GM12872 (cell line): ENCODE data around the gene OSBPL10.

Experiments used
- TF ChIP-seq, protein P1 (sequence below): IDR thresholded peaks from 3 replicates; pipeline ENCODE4 v1.5.1; 2011; ENCODE audit warnings: low read depth, mild to moderate bottlenecking, low read length, moderate library complexity; ENCODE audit not compliant: insufficient read depth

OSBPL10 gene

DNA sequence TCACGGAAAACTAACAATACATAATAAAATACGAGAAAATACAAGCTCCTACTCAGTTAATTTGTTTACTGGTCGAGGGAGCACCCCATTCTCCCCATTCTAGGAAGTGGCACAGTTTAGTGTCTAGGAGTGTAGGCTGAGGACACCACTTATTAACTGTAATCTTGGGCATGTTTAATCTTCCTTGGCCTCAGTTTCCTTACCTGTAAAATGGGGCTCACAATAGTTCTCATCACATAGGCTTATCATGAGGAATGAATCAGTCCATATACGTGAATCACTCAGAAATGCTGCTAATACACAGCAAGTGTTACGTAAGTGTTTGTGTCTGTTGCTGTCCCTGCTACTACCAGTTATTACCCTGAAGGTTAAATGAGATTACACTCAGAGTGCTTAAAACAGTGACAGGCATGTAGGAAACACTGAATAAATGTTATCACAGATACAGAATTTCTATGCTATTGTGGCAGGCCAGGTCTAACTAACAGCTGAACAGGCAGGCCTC is 210.2 kb downstream of the OSBPL10 start:
- TF ChIP-seq, protein P1, sequence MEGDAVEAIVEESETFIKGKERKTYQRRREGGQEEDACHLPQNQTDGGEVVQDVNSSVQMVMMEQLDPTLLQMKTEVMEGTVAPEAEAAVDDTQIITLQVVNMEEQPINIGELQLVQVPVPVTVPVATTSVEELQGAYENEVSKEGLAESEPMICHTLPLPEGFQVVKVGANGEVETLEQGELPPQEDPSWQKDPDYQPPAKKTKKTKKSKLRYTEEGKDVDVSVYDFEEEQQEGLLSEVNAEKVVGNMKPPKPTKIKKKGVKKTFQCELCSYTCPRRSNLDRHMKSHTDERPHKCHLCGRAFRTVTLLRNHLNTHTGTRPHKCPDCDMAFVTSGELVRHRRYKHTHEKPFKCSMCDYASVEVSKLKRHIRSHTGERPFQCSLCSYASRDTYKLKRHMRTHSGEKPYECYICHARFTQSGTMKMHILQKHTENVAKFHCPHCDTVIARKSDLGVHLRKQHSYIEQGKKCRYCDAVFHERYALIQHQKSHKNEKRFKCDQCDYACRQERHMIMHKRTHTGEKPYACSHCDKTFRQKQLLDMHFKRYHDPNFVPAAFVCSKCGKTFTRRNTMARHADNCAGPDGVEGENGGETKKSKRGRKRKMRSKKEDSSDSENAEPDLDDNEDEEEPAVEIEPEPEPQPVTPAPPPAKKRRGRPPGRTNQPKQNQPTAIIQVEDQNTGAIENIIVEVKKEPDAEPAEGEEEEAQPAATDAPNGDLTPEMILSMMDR: no peak

DNA sequence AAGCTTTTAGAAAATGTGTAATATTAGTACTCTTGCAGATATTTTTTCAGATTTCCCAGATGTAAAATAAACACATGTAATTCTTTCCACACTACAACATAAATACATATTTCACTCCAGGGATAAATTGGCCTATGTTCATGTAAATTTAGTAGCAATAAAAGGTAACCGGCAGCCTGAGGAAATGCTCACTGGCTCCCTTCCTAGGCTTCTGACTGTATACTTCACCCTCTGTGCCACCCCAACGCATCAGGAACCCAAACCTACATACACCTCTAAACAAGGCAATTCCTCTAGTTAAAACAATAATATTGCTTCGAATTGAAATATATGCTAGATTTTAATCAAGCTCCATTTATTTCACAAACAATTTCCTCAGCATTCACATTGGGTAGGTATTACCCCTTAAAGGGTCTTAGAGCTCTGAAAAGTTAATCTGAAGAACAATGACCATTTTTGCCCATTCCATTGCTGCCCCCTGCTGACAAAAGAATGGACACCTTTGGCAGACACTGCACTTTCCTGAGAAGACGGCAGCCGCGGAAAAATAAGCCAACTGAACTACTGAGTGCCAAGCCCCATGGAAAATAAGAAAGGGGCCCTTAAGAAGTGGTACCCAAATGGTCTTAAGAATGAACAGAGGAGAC is 212.5 kb downstream of the OSBPL10 start:
- TF ChIP-seq, protein P1: peak; percentile 52

DNA sequence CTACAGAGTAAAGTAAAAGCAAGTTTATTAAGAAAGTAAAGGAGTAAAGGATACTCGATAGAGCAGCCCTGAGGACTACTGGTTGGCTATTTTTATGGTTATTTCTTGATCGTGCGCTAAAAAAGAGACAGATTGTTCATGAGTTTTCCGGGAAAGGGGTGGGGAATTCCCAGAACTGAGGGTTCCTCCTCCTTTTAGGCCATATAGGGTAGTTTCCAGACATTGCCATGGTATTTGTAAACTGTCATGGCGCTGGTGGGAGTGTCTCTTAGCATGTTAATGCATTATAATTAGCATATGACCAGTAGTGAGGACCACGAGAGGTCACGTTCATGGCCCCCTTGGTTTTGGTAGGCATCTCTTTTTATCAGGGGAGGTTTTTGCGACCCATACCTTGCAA is 213.1 kb downstream of the OSBPL10 start:
- TF ChIP-seq, protein P1: no peak

DNA sequence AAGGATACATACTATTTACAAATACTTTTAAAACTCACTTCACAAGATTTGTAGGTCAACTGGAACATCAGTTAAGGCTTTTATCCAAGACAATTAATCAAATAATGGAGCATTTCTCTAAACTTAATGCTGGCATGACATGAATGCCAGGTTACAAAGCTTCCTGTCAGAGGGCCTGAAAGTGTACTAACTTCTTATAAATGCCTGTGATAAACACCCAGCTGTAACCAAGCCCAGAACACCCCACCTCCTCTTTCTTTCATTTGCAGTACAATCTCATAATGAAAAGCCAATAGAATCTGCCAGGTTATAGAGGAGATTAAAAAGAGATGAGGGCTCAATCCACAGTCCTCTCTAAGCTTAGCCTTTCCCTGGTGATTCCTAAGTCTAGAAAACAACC is 214.4 kb downstream of the OSBPL10 start:
- TF ChIP-seq, protein P1: no peak

DNA sequence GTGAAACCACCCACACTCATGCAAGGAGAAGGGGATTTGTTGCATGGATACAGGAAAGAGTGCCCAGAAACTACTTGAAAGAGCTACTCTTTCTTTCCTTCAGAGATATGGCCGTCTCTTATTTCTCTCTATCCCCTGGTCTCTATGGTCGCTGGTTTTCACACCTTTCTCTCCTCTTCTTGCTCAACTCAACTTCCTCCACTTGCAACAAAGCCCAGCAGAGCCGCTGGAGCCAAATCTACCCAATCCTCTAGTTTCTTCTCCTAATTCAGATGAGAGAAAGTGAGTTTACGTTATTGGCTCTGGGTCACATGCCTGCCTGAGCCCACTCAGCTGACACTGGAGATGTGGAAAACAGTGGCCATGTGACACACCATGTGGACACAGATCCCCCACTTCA is 215.2 kb downstream of the OSBPL10 start:
- TF ChIP-seq, protein P1: no peak

DNA sequence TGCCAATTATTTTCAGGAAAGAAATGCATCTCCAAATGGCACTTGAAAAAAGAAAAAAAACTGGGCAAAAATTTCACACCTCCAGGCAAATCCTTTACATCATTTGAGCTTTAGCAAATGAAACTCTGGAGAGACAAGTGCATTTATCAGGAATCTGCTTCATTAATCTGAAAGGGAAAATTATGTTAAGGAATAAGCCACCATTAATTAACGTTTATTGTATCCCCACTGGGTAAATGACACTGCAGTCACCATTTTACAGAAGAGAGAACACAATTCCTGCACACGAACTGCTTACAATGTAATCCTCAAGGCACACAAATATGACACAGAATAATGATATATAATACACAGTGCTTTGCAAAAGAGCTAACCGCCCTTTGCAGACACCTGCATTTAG is 217.3 kb downstream of the OSBPL10 start:
- TF ChIP-seq, protein P1: no peak

DNA sequence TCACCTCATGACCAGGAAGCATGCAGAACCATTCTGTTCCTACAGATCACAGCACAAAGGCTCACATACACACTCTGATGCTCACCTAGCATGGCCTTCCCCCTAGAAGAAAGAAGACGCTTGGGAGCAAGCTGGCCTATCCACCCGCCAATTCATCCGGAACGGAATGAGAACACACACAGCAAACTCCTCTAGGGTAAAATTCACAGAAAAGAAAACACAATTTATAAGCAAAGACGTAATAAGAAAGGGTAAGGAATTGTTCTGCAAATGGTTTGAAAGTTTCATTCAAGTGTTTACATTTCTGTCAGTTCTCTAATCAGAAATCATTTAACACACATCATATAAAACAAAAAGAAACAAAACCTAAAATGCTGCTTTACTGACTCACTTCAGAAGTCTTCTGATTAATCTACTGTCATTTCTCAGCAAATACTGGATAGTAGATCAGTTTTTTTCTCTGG is 218.1 kb downstream of the OSBPL10 start:
- TF ChIP-seq, protein P1: no peak
